Nephron (organoid): Measurements from ENCODE around the gene IL1F10.

Source experiments
- H3K27ac Mint-ChIP-seq, 3 experiments: 2 replicates each; pipeline ENCODE4 v1.8.0; 2020; ENCODE audit warnings: mixed read lengths in 3 of 3, mild to moderate bottlenecking in 2 of 3, moderate library complexity in 1 of 3
- H3K27me3 Mint-ChIP-seq: 2 replicates; pipeline ENCODE4 v1.8.0; 2021; ENCODE audit warnings: low read depth, mild to moderate bottlenecking, moderate library complexity, mixed read lengths
- H3K36me3 Mint-ChIP-seq: 2 replicates; pipeline ENCODE4 v1.8.0; 2020; ENCODE audit warnings: low read depth, mixed read lengths
- H3K4me1 Mint-ChIP-seq: 2 replicates; pipeline ENCODE4 v1.8.0; 2020; ENCODE audit warnings: mixed read lengths
- H3K4me3 Mint-ChIP-seq, 3 experiments: 2 replicates each; pipeline ENCODE4 v1.8.0; 2020; ENCODE audit warnings: mild to moderate bottlenecking in 3 of 3, mixed read lengths in 3 of 3, moderate library complexity in 2 of 3
- H3K9me3 Mint-ChIP-seq: 2 replicates; pipeline ENCODE4 v1.8.0; 2020; ENCODE audit warnings: mixed read lengths
- CTCF ChIP-seq, 3 experiments: fragments of 200-600 bp; sonication (generic); IDR thresholded peaks; one replicate each; pipeline ENCODE4 v1.5.0; 2021; ENCODE audit warnings: antibody characterized with exemption in 3 of 3; ENCODE audit not compliant: unreplicated experiment in 3 of 3

Gene IL1F10

GRCh38 chr2:113077921-113078320 is 10.2 kb downstream of the IL1F10 start:
- no peak overlapping the region for H3K4me3 Mint-ChIP-seq

GRCh38 chr2:113078350-113078839 is 10.6 kb downstream of the IL1F10 start:
- Mint-ChIP-seq H3K27ac (no peak overlapping the region), H3K9me3 (no peaks in the 10 kb centered on the region), H3K4me1 (peaks cover 8% of the 10 kb centered on the region), H3K4me3 (no peak overlapping the region), H3K36me3 (no peaks in the 10 kb centered on the region), H3K27me3 (peaks cover 46% of the 10 kb centered on the region)
- no peak for TF ChIP-seq CTCF (IDR thresholded peaks at IDR 0.05; ENCODE audit: unreplicated experiment in 3 of 3)

More at GRCh38 chr2:113077921-113078320, 10.2 kb downstream of the IL1F10 start:
- no peak overlapping the region for H3K27ac Mint-ChIP-seq
- H3K4me1 Mint-ChIP-seq, result peaks cover 8% of the 10 kb centered on the region
- peaks cover 46% of the 10 kb centered on the region for H3K27me3 Mint-ChIP-seq
- no peaks in the 10 kb centered on the region for H3K36me3 Mint-ChIP-seq
- no peaks in the 10 kb centered on the region for H3K9me3 Mint-ChIP-seq
- TF ChIP-seq CTCF (IDR thresholded peaks at IDR 0.05; ENCODE audit: unreplicated experiment in 3 of 3), result no peak

- Mint-ChIP-seq H3K4me3 (no peak overlapping the region), H3K27me3 (peaks cover 41% of the 10 kb centered on the region), H3K27ac (no peak overlapping the region), H3K9me3 (no peaks in the 10 kb centered on the region), H3K4me1 (peaks cover 8% of the 10 kb centered on the region), H3K36me3 (no peaks in the 10 kb centered on the region)
- no peak for TF ChIP-seq CTCF (IDR thresholded peaks at IDR 0.05; ENCODE audit: unreplicated experiment in 3 of 3)
These were observed 11.4 kb downstream of the IL1F10 start for GRCh38 chr2:113079131-113079530.

- Mint-ChIP-seq H3K9me3 (no peaks in the 10 kb centered on the region), H3K4me3 (no peak overlapping the region), H3K36me3 (no peaks in the 10 kb centered on the region), H3K4me1 (peaks cover 8% of the 10 kb centered on the region), H3K27ac (no peak overlapping the region), H3K27me3 (peaks cover 45% of the 10 kb centered on the region)
- peak; percentile 58 to 71 (median 68) for TF ChIP-seq CTCF (IDR thresholded peaks at IDR 0.05; ENCODE audit: unreplicated experiment in 3 of 3)
These were observed 12.4 kb downstream of the IL1F10 start for GRCh38 chr2:113080134-113080533.

- Mint-ChIP-seq H3K9me3 (peaks cover 4% of the 10 kb centered on the region), H3K36me3 (no peaks in the 10 kb centered on the region), H3K4me3 (no peak overlapping the region), H3K4me1 (peaks cover 8% of the 10 kb centered on the region), H3K27ac (no peak overlapping the region), H3K27me3 (peaks cover 41% of the 10 kb centered on the region)
- TF ChIP-seq CTCF (IDR thresholded peaks at IDR 0.05; ENCODE audit: unreplicated experiment in 3 of 3), result no peak
These were observed 13.9 kb downstream of the IL1F10 start for GRCh38 chr2:113081488-113082210.

- H3K4me3 Mint-ChIP-seq, result no peak overlapping the region
- peaks cover 8% of the 10 kb centered on the region for H3K4me1 Mint-ChIP-seq
- H3K27ac Mint-ChIP-seq, result no peak overlapping the region
- H3K36me3 Mint-ChIP-seq, result no peaks in the 10 kb centered on the region
- no peak for TF ChIP-seq CTCF (IDR thresholded peaks at IDR 0.05; ENCODE audit: unreplicated experiment in 3 of 3)
- peaks cover 38% of the 10 kb centered on the region for H3K27me3 Mint-ChIP-seq
- H3K9me3 Mint-ChIP-seq, result peaks cover 4% of the 10 kb centered on the region
These were observed 15.5 kb downstream of the IL1F10 start for GRCh38 chr2:113083296-113083695.
